Umbilical cord (tissue), 2 donors: ENCODE results near the gene PDGFA. TPM values are rescaled to one million over a fixed set of nuclear protein-coding genes. Genes with fewer than 3 reads are reported as not detected.

Experiments
- DNase-seq: peaks from one replicate; pipeline ENCODE4 v3.0.0-alpha.2; 2015; ENCODE audit warnings: low spot score
- total RNA-seq: library from RNA; depleted of rRNA; stranded (reverse); fragments of >200 nt; gene quantifications from one replicate; pipeline ENCODE4 v1.2.3, GENCODE V29; 2014; ENCODE audit warnings: low replicate concordance; ENCODE audit not compliant: insufficient read depth

Gene PDGFA
- total RNA-seq, 1 donor from 2014 or later: 120 TPM

- no peak for DNase-seq
Measured at GRCh38 chr7:474605-475424, 44.8 kb downstream of the PDGFA start.

- no peak for DNase-seq
Measured at GRCh38 chr7:473870-474604, 45.6 kb downstream of the PDGFA start.

GRCh38 chr7:473211-473734, 46.4 kb downstream of the PDGFA start:
- no peak for DNase-seq

- DNase-seq: no peak
Measured at GRCh38 chr7:472640-472957, 47.0 kb downstream of the PDGFA start.

- peak; percentile 99 for DNase-seq
Measured at GRCh38 chr7:471866-472639, 47.6 kb downstream of the PDGFA start.

GRCh38 chr7:471191-471865, 48.3 kb downstream of the PDGFA start:
- no peak for DNase-seq

GRCh38 chr7:469563-469961, 50.1 kb downstream of the PDGFA start:
- DNase-seq: no peak

GRCh38 chr7:468681-469562, 50.7 kb downstream of the PDGFA start:
- DNase-seq: peak; percentile 51

GRCh38 chr7:467856-468545, 51.6 kb downstream of the PDGFA start:
- DNase-seq: no peak

GRCh38 chr7:467393-467828, 52.2 kb downstream of the PDGFA start:
- no peak for DNase-seq

GRCh38 chr7:466465-467191, 53.0 kb downstream of the PDGFA start:
- DNase-seq: no peak

- DNase-seq: no peak
Measured at GRCh38 chr7:465710-466400, 53.8 kb downstream of the PDGFA start.

GRCh38 chr7:464454-465401, 54.9 kb downstream of the PDGFA start:
- peak; percentile 77 for DNase-seq

GRCh38 chr7:463817-464453, 55.7 kb downstream of the PDGFA start:
- DNase-seq: no peak

- no peak for DNase-seq
Measured at GRCh38 chr7:463362-463781, 56.3 kb downstream of the PDGFA start.

- no peak for DNase-seq
Measured at GRCh38 chr7:462173-463103, 57.2 kb downstream of the PDGFA start.
